Measurements from ENCODE around the gene ANO7.

DNA sequence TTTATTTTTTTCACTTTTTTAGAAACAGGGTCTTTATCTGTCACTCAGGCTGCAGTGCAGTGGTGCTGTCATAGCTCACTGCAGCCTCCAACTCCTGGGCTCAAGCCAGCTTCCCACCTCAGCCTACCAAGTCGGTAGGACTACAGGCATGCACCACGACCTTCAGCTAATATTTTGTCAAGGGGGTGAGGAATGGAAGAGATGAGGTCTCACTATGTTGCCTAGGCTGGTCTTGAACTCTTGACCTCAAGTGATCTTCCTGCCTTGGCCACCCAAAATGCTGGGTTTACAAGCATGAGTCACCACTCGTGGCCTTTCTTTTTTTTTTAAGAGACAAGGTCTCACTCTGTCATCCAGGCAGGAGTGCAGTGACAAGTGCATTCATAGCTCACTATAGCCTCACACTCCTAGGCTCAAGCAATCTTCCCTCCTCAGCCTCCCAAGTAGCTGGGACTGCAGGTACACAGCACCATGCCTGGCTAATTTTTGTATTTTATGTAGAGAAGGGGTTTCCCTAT is 24.8 kb upstream of the ANO7 start:
- TF ChIP-seq POLR2AphosphoS5 (IDR thresholded peaks at IDR 0.05) (no peak), POLR2A (IDR thresholded peaks at IDR 0.05) (no peak)
- TF ChIP-seq, protein P1, sequence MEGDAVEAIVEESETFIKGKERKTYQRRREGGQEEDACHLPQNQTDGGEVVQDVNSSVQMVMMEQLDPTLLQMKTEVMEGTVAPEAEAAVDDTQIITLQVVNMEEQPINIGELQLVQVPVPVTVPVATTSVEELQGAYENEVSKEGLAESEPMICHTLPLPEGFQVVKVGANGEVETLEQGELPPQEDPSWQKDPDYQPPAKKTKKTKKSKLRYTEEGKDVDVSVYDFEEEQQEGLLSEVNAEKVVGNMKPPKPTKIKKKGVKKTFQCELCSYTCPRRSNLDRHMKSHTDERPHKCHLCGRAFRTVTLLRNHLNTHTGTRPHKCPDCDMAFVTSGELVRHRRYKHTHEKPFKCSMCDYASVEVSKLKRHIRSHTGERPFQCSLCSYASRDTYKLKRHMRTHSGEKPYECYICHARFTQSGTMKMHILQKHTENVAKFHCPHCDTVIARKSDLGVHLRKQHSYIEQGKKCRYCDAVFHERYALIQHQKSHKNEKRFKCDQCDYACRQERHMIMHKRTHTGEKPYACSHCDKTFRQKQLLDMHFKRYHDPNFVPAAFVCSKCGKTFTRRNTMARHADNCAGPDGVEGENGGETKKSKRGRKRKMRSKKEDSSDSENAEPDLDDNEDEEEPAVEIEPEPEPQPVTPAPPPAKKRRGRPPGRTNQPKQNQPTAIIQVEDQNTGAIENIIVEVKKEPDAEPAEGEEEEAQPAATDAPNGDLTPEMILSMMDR (IDR thresholded peaks at IDR 0.05), result no peak

All from prostate gland (tissue), 2 donors.